ENCODE data around the gene ASCC3.

- TF ChIP-seq CTCF (conservative IDR thresholded peaks at IDR 0.05; ENCODE audit: low read length) (no peak), EZH2phosphoT487 (IDR thresholded peaks at IDR 0.05; ENCODE audit: borderline replicate concordance, low read depth, low read length) (no peak)
Observed at GRCh38 chr6:100575921-100576320, 305.2 kb downstream of the ASCC3 start.

Measured in OCI-LY7 (cell line).